Hepatocyte (in vitro differentiated cells): ENCODE measurements around the gene SOS1.

Experiments
- CTCF ChIP-seq: fragments of 200-600 bp; sonication (generic); IDR thresholded peaks from 2 replicates; pipeline ENCODE4 v1.5.1; 2016; ENCODE audit warnings: antibody characterized with exemption, mild to moderate bottlenecking; ENCODE audit not compliant: poor library complexity
- EZH2 ChIP-seq: fragments of 200-600 bp; sonication (generic); IDR thresholded peaks from 2 replicates; pipeline ENCODE4 v1.6.1; 2016; ENCODE audit warnings: antibody characterized with exemption, mild to moderate bottlenecking, borderline replicate concordance
- EZH2phosphoT487 ChIP-seq: fragments of 200-600 bp; sonication (generic); IDR thresholded peaks from one replicate; pipeline ENCODE4 v1.6.1; 2018; ENCODE audit warnings: antibody characterized with exemption, mild to moderate bottlenecking, low read depth, moderate library complexity; ENCODE audit not compliant: unreplicated experiment, severe bottlenecking

- TF ChIP-seq CTCF (no peak), EZH2 (no peak), EZH2phosphoT487 (no peak)
These were observed 162.9 kb downstream of the SOS1 start for GRCh38 chr2:38957972-38958371.
